ENCODE measurements around the gene KRT14. TPM values are rescaled to one million over a fixed set of nuclear protein-coding genes. Genes with fewer than 3 reads are reported as not detected.
A peak's percentile ranks its signal among the peaks of the same experiment; 100 is the strongest.
"Not testable (repeated sequence)": the region's sequence is repeated elsewhere in the genome, so short reads cannot be mapped to it uniquely, and the experiment has no call there.

KRT14 gene
- total RNA-seq, 1 experiment from 2014 or later: not detected

GRCh38 chr17:41626914-41627295, 40.2 kb upstream of the KRT14 start:
- H3K27ac ChIP-seq; H3K4me3 ChIP-seq; H3K27me3 ChIP-seq; DNase-seq; H3K36me3 ChIP-seq; H3K9me3 ChIP-seq (replicated peaks): not testable (repeated sequence)
- H3K4me1 ChIP-seq: peaks cover 30% of the 10 kb centered on the region

GRCh38 chr17:41626028-41626913, 39.6 kb upstream of the KRT14 start:
- H3K27ac ChIP-seq; DNase-seq; H3K4me3 ChIP-seq; H3K9me3 ChIP-seq (replicated peaks); H3K27me3 ChIP-seq: not testable (repeated sequence)
- Histone ChIP-seq H3K4me1 (peaks cover 23% of the 10 kb centered on the region), H3K36me3 (peaks cover 11% of the 10 kb centered on the region)

- Histone ChIP-seq H3K4me1 (peaks cover 20% of the 10 kb centered on the region), H3K36me3 (peaks cover 15% of the 10 kb centered on the region), H3K27ac (no peak overlapping the region), H3K27me3 (no peaks in the 10 kb centered on the region), H3K4me3 (no peak overlapping the region), H3K9me3 (replicated peaks) (no peaks in the 10 kb centered on the region)
- no peak for DNase-seq
Observed at GRCh38 chr17:41625602-41626001, 38.9 kb upstream of the KRT14 start.

GRCh38 chr17:41624208-41625101, 37.8 kb upstream of the KRT14 start, which contains the start of gene KRT17:
TSS of gene KRT17 (minus strand) at chr17:41624575. CDS start at chr17:41624509, 66 bp downstream.
- Histone ChIP-seq H3K4me1 (peaks cover 12% of the 10 kb centered on the region), H3K36me3 (peaks cover 19% of the 10 kb centered on the region), H3K27me3 (no peaks in the 10 kb centered on the region), H3K9me3 (replicated peaks) (no peaks in the 10 kb centered on the region), H3K4me3 (peak within 1 kb of the TSS; percentile 63), H3K27ac (peak within 1 kb of the TSS; percentile 84)
- DNase-seq: peak; percentile 81 to 82

GRCh38 chr17:41623184-41623861, 36.6 kb upstream of the KRT14 start:
- Histone ChIP-seq H3K4me1 (peaks cover 12% of the 10 kb centered on the region), H3K4me3 (peak overlapping the region; percentile 63), H3K36me3 (peaks cover 19% of the 10 kb centered on the region), H3K27ac (peak overlapping the region; percentile 84)
- peak; percentile 68 to 75 for DNase-seq
- H3K27me3 ChIP-seq; H3K9me3 ChIP-seq (replicated peaks): not testable (repeated sequence)

GRCh38 chr17:41622340-41623183, 35.9 kb upstream of the KRT14 start:
- Histone ChIP-seq H3K4me1 (peaks cover 12% of the 10 kb centered on the region), H3K27ac (peak overlapping the region; percentile 84), H3K36me3 (peaks cover 19% of the 10 kb centered on the region), H3K4me3 (peak overlapping the region; percentile 63)
- not testable (repeated sequence) for H3K9me3 ChIP-seq (replicated peaks); H3K27me3 ChIP-seq
- DNase-seq: peak in 1 of 2 experiments; percentile 51

GRCh38 chr17:41621916-41622315, 35.2 kb upstream of the KRT14 start:
- peaks cover 13% of the 10 kb centered on the region for H3K4me1 ChIP-seq
- no peaks in the 10 kb centered on the region for H3K9me3 ChIP-seq (replicated peaks)
- H3K4me3 ChIP-seq: no peak overlapping the region
- DNase-seq: no peak
- no peaks in the 10 kb centered on the region for H3K27me3 ChIP-seq
- H3K36me3 ChIP-seq: peaks cover 19% of the 10 kb centered on the region
- H3K27ac ChIP-seq: no peak overlapping the region

GRCh38 chr17:41621435-41621817, 34.7 kb upstream of the KRT14 start:
- Histone ChIP-seq H3K4me1 (peaks cover 15% of the 10 kb centered on the region), H3K36me3 (peaks cover 19% of the 10 kb centered on the region)
- H3K27me3 ChIP-seq; H3K4me3 ChIP-seq; DNase-seq; H3K27ac ChIP-seq; H3K9me3 ChIP-seq (replicated peaks): not testable (repeated sequence)

- no peak overlapping the region for H3K4me3 ChIP-seq
- no peaks in the 10 kb centered on the region for H3K9me3 ChIP-seq (replicated peaks)
- H3K36me3 ChIP-seq: peaks cover 19% of the 10 kb centered on the region
- H3K27ac ChIP-seq: no peak overlapping the region
- H3K27me3 ChIP-seq: no peaks in the 10 kb centered on the region
- H3K4me1 ChIP-seq: peaks cover 15% of the 10 kb centered on the region
- DNase-seq: no peak
Observed at GRCh38 chr17:41620583-41621434, 34.1 kb upstream of the KRT14 start.

GRCh38 chr17:41619927-41620582, 33.4 kb upstream of the KRT14 start:
- H3K4me3 ChIP-seq; H3K9me3 ChIP-seq (replicated peaks); DNase-seq; H3K27me3 ChIP-seq; H3K27ac ChIP-seq: not testable (repeated sequence)
- Histone ChIP-seq H3K4me1 (peaks cover 12% of the 10 kb centered on the region), H3K36me3 (peaks cover 19% of the 10 kb centered on the region)

- Histone ChIP-seq H3K4me3 (no peak overlapping the region), H3K27me3 (no peaks in the 10 kb centered on the region), H3K4me1 (peaks cover 6% of the 10 kb centered on the region; the same call in 1 of the 2 replicates), H3K36me3 (peaks cover 19% of the 10 kb centered on the region), H3K9me3 (replicated peaks) (no peaks in the 10 kb centered on the region), H3K27ac (no peak overlapping the region)
- no peak for DNase-seq
Observed at GRCh38 chr17:41619036-41619926, 32.6 kb upstream of the KRT14 start.
